AG09309 (cell line): ENCODE measurements around the gene CCR6.

Experiments used
- DNase-seq: peaks from one replicate; pipeline ENCODE4 v3.0.0-alpha.2; 2010; ENCODE audit warnings: low read depth
- H3K4me3 ChIP-seq: 2 replicates; pipeline ENCODE4 v1.5.1; 2011; ENCODE audit warnings: mild to moderate bottlenecking, low read depth, low read length, moderate library complexity; ENCODE audit not compliant: control insufficient read depth
- TF ChIP-seq, protein P1 (sequence below): IDR thresholded peaks from 2 replicates; pipeline ENCODE4 v1.5.1; 2011; ENCODE audit warnings: mild to moderate bottlenecking, low read depth, low read length, inconsistent platforms; ENCODE audit not compliant: insufficient read depth, control insufficient read depth; ENCODE audit errors: missing control alignments

Gene CCR6

DNA sequence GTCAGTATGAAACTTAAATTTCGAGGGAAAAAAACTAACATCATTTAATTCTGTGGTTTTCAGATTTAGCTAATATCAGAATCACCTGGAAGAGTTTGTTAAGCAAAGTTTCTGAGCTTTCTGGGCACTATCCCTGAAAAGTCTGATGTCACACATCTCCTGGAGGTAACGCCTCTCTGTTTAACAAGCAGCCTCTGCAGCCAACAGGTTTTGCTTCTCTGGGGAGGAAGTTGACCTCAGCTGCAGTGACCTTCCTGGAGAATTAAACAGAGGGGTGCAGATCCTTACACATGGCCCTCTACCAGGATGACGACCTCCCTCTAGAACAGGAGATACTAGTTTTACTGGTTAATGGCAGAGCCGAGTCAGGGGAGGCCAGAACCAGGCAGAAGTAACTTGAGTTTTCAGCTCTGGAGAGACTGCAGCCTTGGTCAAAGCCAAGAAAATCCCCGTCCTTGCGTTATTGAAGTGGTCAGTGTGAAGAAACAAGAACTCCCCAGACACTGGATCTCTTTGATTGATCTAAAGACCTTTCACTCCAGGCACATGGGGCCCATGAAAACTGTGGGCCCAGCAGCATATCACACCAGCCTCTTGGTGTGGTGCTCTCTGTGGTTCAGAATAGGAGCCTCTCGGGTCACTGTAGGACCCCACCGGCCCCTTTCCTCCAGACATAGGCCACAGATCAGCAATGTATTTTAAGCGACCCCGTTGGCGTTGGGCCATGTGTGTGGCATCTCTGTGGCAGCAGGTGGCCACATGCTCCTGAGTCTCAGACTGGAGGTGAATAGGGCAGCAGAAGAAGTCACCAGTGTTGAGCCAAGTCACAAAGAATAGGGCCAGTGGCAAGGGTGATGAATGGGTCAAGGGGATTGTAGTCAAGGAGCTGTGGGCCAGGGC lies 33.4 kb upstream of the CCR6 start:
- H3K4me3 ChIP-seq = no peak overlapping the region
- no peak for DNase-seq
- TF ChIP-seq, protein P1, sequence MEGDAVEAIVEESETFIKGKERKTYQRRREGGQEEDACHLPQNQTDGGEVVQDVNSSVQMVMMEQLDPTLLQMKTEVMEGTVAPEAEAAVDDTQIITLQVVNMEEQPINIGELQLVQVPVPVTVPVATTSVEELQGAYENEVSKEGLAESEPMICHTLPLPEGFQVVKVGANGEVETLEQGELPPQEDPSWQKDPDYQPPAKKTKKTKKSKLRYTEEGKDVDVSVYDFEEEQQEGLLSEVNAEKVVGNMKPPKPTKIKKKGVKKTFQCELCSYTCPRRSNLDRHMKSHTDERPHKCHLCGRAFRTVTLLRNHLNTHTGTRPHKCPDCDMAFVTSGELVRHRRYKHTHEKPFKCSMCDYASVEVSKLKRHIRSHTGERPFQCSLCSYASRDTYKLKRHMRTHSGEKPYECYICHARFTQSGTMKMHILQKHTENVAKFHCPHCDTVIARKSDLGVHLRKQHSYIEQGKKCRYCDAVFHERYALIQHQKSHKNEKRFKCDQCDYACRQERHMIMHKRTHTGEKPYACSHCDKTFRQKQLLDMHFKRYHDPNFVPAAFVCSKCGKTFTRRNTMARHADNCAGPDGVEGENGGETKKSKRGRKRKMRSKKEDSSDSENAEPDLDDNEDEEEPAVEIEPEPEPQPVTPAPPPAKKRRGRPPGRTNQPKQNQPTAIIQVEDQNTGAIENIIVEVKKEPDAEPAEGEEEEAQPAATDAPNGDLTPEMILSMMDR = no peak

DNA sequence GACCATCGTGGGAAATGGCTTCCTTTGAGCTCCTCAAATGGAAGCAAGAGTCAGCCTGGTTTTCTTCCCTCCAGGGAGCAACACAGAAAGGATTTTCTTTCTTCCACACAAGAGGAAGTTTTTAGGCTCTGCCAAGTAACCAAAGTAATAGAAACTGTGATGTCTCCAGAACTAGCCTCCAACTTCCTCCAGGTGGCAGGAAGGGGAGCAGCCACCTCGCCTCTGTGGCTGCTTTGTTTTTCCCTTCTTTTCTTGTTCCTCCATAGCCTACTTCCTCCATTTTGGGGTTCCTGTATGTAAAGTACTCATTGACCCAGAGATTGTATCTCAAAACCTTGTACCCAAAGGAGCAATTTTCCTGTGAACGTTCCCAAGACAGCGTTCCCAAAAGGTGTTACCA lies 32.7 kb upstream of the CCR6 start:
- no peak overlapping the region for H3K4me3 ChIP-seq
- TF ChIP-seq, protein P1 = no peak
- DNase-seq = no peak

DNA sequence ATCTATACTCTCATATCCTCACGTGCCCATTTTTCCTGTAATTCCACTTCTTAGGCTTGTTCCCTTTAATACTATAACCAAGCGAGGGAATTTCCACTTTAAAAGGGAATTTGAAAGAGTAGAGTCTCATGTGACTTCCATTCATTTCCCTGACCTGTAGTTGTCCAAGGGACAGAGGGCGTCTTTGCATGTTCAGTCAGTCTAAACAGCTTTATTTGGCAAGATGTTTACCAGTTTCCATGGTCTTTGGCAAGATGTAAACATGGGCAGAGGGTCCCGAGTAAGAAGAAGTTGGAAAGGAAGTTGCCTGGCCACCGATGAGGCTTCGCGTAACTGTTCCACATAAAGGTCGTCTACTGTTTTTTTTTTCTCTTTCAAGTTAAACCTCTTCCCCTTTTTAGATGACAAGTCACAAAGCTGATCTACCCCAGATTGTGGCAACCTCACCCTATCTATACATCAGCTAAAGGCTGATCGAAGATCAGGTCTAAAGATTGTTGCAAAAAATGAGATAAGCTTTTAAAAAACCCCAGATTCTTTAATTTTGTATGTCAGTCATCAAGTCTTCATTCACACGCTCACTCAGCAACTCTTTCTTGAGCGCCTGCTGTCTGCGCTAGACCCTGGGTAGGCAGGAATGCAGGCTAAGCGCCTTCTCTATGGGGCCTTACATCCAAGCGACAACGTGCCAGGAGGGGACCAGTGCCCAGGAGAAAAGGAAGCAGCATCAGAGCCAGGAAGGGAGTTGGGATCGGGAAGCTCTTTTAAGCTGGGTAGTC lies 31.7 kb upstream of the CCR6 start:
- TF ChIP-seq, protein P1 = no peak
- H3K4me3 ChIP-seq = no peak overlapping the region
- DNase-seq = no peak

DNA sequence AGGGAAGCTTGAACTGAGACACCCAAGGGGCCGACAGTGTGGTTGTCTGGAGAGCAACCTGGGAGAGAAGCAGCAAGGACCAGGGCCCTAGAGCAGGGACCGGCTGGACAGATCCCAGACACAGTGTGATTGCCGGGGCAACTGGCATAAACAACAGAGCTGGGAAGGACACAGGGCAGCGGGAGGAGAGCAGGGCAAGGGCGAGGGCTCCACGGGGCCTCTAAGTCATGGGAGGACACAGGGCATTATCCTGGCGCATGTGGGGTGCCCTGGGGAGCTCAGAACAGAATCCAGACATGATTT lies 31.1 kb upstream of the CCR6 start:
- H3K4me3 ChIP-seq = no peak overlapping the region
- no peak for DNase-seq
- TF ChIP-seq, protein P1 = no peak

DNA sequence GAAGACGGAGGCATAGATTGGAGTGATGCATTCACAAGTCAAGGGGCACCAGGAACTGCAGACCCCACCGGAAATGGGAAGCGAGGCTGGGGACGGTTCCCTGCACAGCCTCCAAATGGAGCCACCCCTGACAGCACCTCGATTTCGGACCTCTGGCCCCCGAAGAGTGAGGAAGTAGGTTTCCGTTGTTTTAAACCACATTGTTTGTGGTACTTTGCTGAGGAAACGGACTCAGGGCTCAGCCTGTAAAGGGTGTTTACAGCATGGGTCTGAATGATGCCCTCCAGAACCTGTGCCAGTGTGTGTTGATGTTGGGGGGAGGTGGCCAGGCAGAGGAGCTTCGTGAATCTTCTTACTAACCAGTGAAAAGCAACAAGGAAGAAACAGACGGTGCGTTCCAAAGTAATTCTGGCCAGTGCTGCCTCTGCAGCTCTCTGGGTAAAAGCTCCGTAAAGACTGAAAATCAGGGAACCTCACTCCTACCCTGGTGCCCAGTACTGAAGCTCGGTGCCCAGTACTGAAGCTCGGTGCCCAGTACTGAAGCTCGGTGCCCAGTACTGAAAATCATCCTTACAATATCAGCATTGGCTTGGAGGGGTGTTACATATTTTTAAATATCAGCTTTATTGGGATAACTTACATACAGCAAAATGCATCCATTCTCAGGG lies 30.1 kb upstream of the CCR6 start:
- no peak for DNase-seq
- TF ChIP-seq, protein P1 = no peak
- no peak overlapping the region for H3K4me3 ChIP-seq

DNA sequence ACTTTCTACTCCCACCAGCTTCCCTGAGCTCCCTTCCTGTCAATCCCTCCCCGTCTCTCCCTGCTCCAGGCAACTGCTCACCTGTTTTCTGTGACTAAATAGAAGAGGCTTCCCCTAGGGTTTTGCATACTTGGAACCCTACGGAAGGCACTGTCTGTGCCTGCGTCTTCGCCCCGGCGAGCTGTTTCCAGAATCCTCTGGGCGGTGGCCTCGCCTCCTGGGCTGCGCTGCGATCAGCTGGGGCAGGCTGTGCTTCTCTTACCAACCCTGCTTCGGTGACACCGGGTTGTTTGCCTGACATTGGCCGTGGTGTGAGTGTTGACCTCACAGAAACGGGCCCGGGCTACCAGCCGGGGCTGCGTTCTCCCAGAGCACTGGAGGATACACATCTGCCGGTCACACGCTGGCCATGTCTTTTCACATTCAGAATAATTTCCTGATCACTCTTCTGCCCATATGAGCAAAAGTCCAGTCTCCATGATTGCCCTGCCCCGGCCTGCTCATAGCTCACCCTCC lies 29.4 kb upstream of the CCR6 start:
- DNase-seq = no peak
- TF ChIP-seq, protein P1 = no peak
- H3K4me3 ChIP-seq = no peak overlapping the region
